ENCODE results near the gene RABGGTA.

DNA sequence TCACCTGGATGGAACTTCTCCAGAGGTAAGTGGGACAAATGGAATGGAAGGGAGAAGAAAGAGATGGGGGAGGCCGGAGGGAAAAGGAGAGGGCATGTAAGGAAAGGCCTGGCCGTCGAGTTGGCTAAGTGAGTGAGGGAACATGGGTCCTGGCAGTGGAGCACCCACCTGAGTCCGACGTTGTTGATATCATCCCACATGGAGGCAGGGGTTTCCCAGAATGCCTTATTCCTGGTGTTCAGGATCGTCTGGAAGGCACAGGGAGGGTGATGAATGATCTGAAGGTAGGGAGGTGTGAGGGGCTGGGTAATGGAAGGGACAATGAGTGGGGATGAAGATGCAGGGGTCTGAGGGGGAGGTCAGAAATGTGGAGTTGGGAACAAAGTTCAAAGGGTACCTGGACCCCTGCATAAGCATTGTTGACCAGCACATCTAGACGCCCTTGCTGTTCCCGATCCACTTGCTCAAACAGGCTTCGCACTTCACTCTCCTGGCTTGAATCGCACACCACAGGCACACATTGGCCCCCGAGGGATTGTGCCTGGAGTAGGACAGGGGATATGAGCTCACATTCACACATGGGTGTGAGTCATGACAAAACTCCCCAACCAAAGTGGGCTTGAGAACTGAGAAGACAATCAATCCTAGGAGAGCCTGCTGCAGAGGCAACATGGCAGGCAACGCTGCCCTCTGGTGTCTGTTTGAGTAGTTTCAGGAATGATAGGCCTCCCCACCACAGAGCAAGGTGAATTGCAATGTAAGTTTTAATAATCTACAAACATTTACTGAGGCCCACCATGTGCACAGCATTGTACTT lies 25.2 kb upstream of the RABGGTA start:
- no peak for TF ChIP-seq POLR2A (IDR thresholded peaks at IDR 0.05; ENCODE audit: low read depth, low read length)
- TF ChIP-seq TAF1 (IDR thresholded peaks at IDR 0.05; ENCODE audit: borderline replicate concordance, low read depth, low read length): no peak
